GM18951 (cell line): Measurements from ENCODE around the gene LRRC15.

Experiments used
- POLR2A ChIP-seq: IDR thresholded peaks from 4 replicates; pipeline ENCODE4 v1.6.1; 2011; ENCODE audit warnings: mild to moderate bottlenecking; ENCODE audit not compliant: insufficient read length, insufficient read depth; ENCODE audit errors: extremely low read depth
- in situ Hi-C: fragments of 300-500 bp; cut with MboI; formaldehyde crosslinking; loops from one replicate; pipeline ENCODE4 v1.12.0; 2022; ENCODE audit warnings: low sequenced_read_pairs, mixed read lengths, inconsistent platforms; ENCODE audit not compliant: unreplicated experiment

LRRC15 gene

GRCh38 chr3:194312186-194312742 lies 57.3 kb downstream of the LRRC15 start:
- in situ Hi-C loops = loop anchor here (10.0 kb wide), 2 partner anchors 177 to 647 kb away; partner anchors contain the start of gene HES1
- no peak for TF ChIP-seq POLR2A

DNA sequence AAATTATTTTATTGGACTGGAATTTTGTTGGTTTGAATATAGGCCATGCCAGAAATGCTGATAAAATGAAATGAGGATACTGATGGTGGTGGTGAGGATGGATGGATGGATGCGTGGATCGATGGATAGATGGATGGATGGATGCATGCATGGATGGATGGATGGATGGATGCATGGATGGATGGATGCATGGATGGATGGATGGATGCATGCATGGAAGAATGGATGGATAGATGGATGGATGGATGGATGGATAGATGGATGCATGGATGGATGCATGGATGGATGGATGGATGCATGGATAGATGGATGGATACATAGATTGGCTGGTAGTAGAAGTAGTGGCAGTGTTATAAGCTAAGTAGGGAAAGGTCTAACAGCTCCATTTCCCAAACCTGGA lies 58.5 kb downstream of the LRRC15 start:
- in situ Hi-C loops = loop anchor here (10.0 kb wide), 2 partner anchors 176 to 646 kb away; partner anchors contain the start of gene HES1

GRCh38 chr3:194310060-194310835 lies 59.3 kb downstream of the LRRC15 start:
- in situ Hi-C loops = loop anchor here (10.0 kb wide), 2 partner anchors 175 to 645 kb away; partner anchors contain the start of gene HES1
- no peak for TF ChIP-seq POLR2A

More for the DNA sequence above, 58.5 kb downstream of the LRRC15 start:
- TF ChIP-seq POLR2A = no peak

GRCh38 chr3:194308601-194309449 lies 60.7 kb downstream of the LRRC15 start:
- in situ Hi-C loops = no loop called here
- no peak for TF ChIP-seq POLR2A

GRCh38 chr3:194307849-194308248 lies 61.7 kb downstream of the LRRC15 start:
- in situ Hi-C loops = no loop called here
- TF ChIP-seq POLR2A = no peak

GRCh38 chr3:194306771-194307640 lies 62.5 kb downstream of the LRRC15 start:
- in situ Hi-C loops = no loop called here
- TF ChIP-seq POLR2A = no peak

- TF ChIP-seq POLR2A = no peak
- in situ Hi-C loops = no loop called here
Observed at GRCh38 chr3:194306109-194306686, 63.3 kb downstream of the LRRC15 start.

DNA sequence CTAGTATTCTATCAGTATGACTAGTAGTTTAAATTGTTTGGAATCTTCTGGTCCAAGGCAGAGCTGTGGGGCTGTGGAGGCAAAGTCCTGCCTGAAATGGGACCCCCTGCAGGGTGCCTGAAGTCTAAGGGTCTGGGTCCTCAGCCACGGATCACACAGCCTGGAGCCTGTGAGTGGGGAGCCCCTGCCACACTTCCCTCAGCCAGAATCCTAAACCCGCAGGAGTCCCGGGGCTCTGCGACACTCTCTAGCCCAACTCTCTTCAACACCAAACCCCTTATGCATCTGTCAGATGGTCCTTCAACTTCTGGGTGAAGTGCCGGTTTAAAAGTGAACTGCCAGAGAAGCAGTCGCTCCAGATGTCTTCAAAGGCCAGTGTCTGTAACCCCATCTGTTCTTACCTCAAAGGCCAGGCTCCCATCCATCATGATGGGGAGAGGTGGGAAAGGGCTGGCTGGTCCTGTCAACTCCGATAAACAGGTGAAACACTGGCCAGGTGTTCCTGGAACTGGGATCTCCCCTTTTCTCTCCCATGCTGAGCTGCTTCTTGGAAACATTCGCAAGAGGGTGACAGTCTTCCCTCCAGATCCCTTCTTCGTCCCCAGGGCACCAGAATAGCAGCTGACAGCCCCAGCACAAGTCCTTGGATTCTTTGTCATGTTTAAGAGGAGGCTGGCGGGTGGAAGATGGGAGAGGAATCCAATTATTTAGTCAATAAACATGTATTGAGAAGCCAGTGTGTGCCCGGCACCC lies 64.0 kb downstream of the LRRC15 start:
- in situ Hi-C loops = no loop called here
- TF ChIP-seq POLR2A = no peak
